Astrocyte (in vitro differentiated cells and primary cell): Measurements from ENCODE around the gene DDB1.

Source experiments
- CTCF ChIP-seq: IDR thresholded peaks from 2 replicates; pipeline ENCODE4 v1.5.1; 2011; ENCODE audit warnings: low read depth, mild to moderate bottlenecking, inconsistent platforms, low read length, moderate library complexity; ENCODE audit not compliant: insufficient read depth
- EZH2 ChIP-seq: IDR thresholded peaks from 2 replicates; pipeline ENCODE4 v1.6.1; 2012; ENCODE audit warnings: mild to moderate bottlenecking, low read length, inconsistent platforms; ENCODE audit not compliant: insufficient read depth

GRCh38 chr11:61349916-61350315 lies 17.0 kb upstream of the DDB1 start:
- no peak for TF ChIP-seq CTCF
- no peak for TF ChIP-seq EZH2
